NCI-H774 (cell line): ENCODE data around the gene IFNL4.
"Not testable (repeated sequence)": the region's sequence is repeated elsewhere in the genome, so short reads cannot be mapped to it uniquely, and the experiment has no call there.

ENCODE experiments used
- DNase-seq: peaks from one replicate; lab custom pipeline; 2025; lab: John Stamatoyannopoulos, UW

Gene IFNL4

GRCh38 chr19:39248806-39249205 is at the start of gene IFNL4:
Gene IFNL4 (minus strand): TSS chr19:39248856.
- DNase-seq: no peak

- DNase-seq: no peak
These were observed 49.4 kb upstream of the IFNL4 start for GRCh38 chr19:39297931-39298634.

- no peak for DNase-seq
These were observed 48.2 kb upstream of the IFNL4 start for GRCh38 chr19:39296906-39297305.

- no peak for DNase-seq
These were observed 47.5 kb upstream of the IFNL4 start, which contains the start of gene IFNL1 for GRCh38 chr19:39296055-39296645. Gene IFNL1 (plus strand): TSS chr19:39296407. CDS start chr19:39296422, 15 bp downstream.

GRCh38 chr19:39293394-39293793 is 44.7 kb upstream of the IFNL4 start:
- DNase-seq: no peak

- no peak for DNase-seq
These were observed 35.4 kb upstream of the IFNL4 start for GRCh38 chr19:39284032-39284431.

- no peak for DNase-seq
These were observed 33.4 kb upstream of the IFNL4 start for GRCh38 chr19:39282021-39282420.

GRCh38 chr19:39277598-39277997 is 28.9 kb upstream of the IFNL4 start:
- no peak for DNase-seq

- no peak for DNase-seq
These were observed 28.1 kb upstream of the IFNL4 start for GRCh38 chr19:39276740-39277139.

- no peak for DNase-seq
These were observed 26.9 kb upstream of the IFNL4 start for GRCh38 chr19:39275578-39275977.

GRCh38 chr19:39273859-39274258 is 25.2 kb upstream of the IFNL4 start:
- DNase-seq: not testable (repeated sequence)

GRCh38 chr19:39270036-39270871 is 21.6 kb upstream of the IFNL4 start:
- no peak for DNase-seq

GRCh38 chr19:39269369-39269768 is 20.7 kb upstream of the IFNL4 start:
- DNase-seq: not testable (repeated sequence)

- DNase-seq: not testable (repeated sequence)
These were observed 20.0 kb upstream of the IFNL4 start for GRCh38 chr19:39268531-39269223.

- DNase-seq: not testable (repeated sequence)
These were observed 19.4 kb upstream of the IFNL4 start, which contains the start of gene IFNL2 for GRCh38 chr19:39268085-39268484. Gene IFNL2 (plus strand): TSS chr19:39268396. CDS start chr19:39268569, 173 bp downstream.

GRCh38 chr19:39265321-39265916 is 16.8 kb upstream of the IFNL4 start:
- DNase-seq: no peak

GRCh38 chr19:39264306-39265290 is 15.9 kb upstream of the IFNL4 start:
- no peak for DNase-seq

GRCh38 chr19:39263912-39264305 is 15.3 kb upstream of the IFNL4 start:
- no peak for DNase-seq

GRCh38 chr19:39262496-39262895 is 13.8 kb upstream of the IFNL4 start:
- DNase-seq: no peak

GRCh38 chr19:39261704-39262103 is 13.0 kb upstream of the IFNL4 start:
- no peak for DNase-seq
